Retinal pigment epithelial cell (primary cell): ENCODE data around the gene KRTAP5-1.

Experiments used
- DNase-seq: peaks from one replicate; pipeline ENCODE4 v3.0.0-alpha.2; 2010; ENCODE audit warnings: low read depth
- H3K4me3 ChIP-seq: 2 replicates; pipeline ENCODE4 v1.5.1; 2011; ENCODE audit warnings: mild to moderate bottlenecking, low read length, control low read depth, moderate library complexity
- TF ChIP-seq, protein P1 (sequence below): conservative IDR thresholded peaks from 2 replicates; pipeline ENCODE4 v1.5.1; 2011; ENCODE audit warnings: low read depth, low read length, control low read depth, inconsistent platforms

Gene KRTAP5-1

DNA sequence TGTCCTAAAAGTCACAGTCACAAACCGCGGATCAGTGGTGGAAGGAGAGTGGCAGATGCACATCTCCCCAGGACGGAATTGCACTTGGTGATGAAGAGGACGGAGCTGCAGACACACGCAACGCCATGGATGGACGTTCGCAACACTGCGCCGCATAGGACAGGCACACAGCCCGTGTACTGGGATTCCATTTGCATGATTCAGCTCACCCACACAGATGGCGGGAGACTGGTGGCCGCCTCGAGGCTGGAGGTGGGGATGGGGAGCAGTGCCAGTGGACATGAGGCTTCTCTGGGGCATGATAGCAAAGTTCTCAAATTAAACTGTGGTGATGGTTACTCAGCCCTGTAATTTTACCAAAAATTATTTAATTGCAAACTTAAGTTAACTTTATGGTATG, 50.4 kb downstream of the KRTAP5-1 start:
- TF ChIP-seq, protein P1, sequence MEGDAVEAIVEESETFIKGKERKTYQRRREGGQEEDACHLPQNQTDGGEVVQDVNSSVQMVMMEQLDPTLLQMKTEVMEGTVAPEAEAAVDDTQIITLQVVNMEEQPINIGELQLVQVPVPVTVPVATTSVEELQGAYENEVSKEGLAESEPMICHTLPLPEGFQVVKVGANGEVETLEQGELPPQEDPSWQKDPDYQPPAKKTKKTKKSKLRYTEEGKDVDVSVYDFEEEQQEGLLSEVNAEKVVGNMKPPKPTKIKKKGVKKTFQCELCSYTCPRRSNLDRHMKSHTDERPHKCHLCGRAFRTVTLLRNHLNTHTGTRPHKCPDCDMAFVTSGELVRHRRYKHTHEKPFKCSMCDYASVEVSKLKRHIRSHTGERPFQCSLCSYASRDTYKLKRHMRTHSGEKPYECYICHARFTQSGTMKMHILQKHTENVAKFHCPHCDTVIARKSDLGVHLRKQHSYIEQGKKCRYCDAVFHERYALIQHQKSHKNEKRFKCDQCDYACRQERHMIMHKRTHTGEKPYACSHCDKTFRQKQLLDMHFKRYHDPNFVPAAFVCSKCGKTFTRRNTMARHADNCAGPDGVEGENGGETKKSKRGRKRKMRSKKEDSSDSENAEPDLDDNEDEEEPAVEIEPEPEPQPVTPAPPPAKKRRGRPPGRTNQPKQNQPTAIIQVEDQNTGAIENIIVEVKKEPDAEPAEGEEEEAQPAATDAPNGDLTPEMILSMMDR = no peak
- no peak overlapping the region for H3K4me3 ChIP-seq
- DNase-seq = no peak
